IMR-90 (cell line): ENCODE results near the gene SEMA5A. TPM values are rescaled to one million over a fixed set of nuclear protein-coding genes. Genes with fewer than 3 reads are reported as not detected.

Experiments
- ATAC-seq: fragments of 200-7000 bp; cut with Tn5 transposase; 2 replicates; pipeline ENCODE4 v1.9.1; 2020; ENCODE audit warnings: low read depth, mild to moderate bottlenecking, moderate library complexity
- BruUV-seq: library from RNA; stranded (reverse); fragments of 400-500 nt; replicated peaks from 2 replicates; lab custom pipeline; 2021; lab: Mats Ljungman, UMichigan
- CTCF ChIA-PET: fragments of 300-600 bp; formaldehyde crosslinking; extraction: SDS; loops from one replicate; lab custom pipeline; 2021; ENCODE audit warnings: antibody characterized with exemption; lab: Yijun Ruan, JAX
- POLR2A ChIA-PET: fragments of 300-600 bp; sonication (Branson Sonifier 250); formaldehyde crosslinking; loops from one replicate; lab custom pipeline; 2022; ENCODE audit warnings: antibody characterized with exemption; ENCODE audit not compliant: unreplicated experiment; lab: Charles Lee
- DNase-seq: peaks from one replicate; pipeline ENCODE4 v3.0.0; 2013
- H2AFZ ChIP-seq: replicated peaks from 2 replicates; pipeline ENCODE3; 2013; ENCODE audit warnings: low read length, mild to moderate bottlenecking; ENCODE audit not compliant: poor library complexity
- H2AK5ac ChIP-seq: 2 replicates; pipeline ENCODE4 v1.6.1; 2013; ENCODE audit warnings: low read depth, low read length, inconsistent platforms
- H2AK9ac ChIP-seq: replicated peaks from 2 replicates; pipeline ENCODE3; 2013; ENCODE audit warnings: mild to moderate bottlenecking, low read depth, low read length, moderate library complexity; ENCODE audit not compliant: poor library complexity
- H2BK120ac ChIP-seq: 2 replicates; pipeline ENCODE4 v1.6.1; 2013; ENCODE audit warnings: low read depth, low read length, inconsistent platforms
- H2BK15ac ChIP-seq: 3 replicates; pipeline ENCODE4 v1.6.1; 2013; ENCODE audit warnings: low read depth, low read length, inconsistent platforms
- H2BK20ac ChIP-seq: 2 replicates; pipeline ENCODE4 v1.6.1; 2013; ENCODE audit warnings: low read depth, mild to moderate bottlenecking, inconsistent platforms, low read length, moderate library complexity
- H2BK5ac ChIP-seq: 2 replicates; pipeline ENCODE4 v1.6.1; 2013; ENCODE audit warnings: mild to moderate bottlenecking, low read depth, low read length, inconsistent platforms; ENCODE audit not compliant: poor library complexity, severe bottlenecking
- H3K14ac ChIP-seq: replicated peaks from 2 replicates; pipeline ENCODE4 v1.6.1; 2013; ENCODE audit warnings: low read depth, low read length, inconsistent platforms
- H3K18ac ChIP-seq: 2 replicates; pipeline ENCODE4 v1.6.1; 2013; ENCODE audit warnings: low read depth, low read length, control low read depth
- H3K23ac ChIP-seq: 2 replicates; pipeline ENCODE4 v1.6.1; 2013; ENCODE audit warnings: low read depth, low read length, inconsistent platforms
- H3K27ac ChIP-seq: 2 replicates; pipeline ENCODE4 v1.5.1; 2013; ENCODE audit warnings: mild to moderate bottlenecking, control low read depth, low read length; ENCODE audit not compliant: insufficient read depth
- H3K27me3 ChIP-seq: 2 replicates; pipeline ENCODE4 v1.6.1; 2013; ENCODE audit warnings: low read length; ENCODE audit not compliant: control insufficient read depth, insufficient read depth
- H3K36me3 ChIP-seq: 2 replicates; pipeline ENCODE4 v1.6.1; 2013; ENCODE audit warnings: low read length, mixed read lengths; ENCODE audit not compliant: control insufficient read depth, insufficient read depth
- H3K4ac ChIP-seq: 2 replicates; pipeline ENCODE4 v1.6.1; 2013; ENCODE audit warnings: low read depth, low read length, inconsistent platforms
- H3K4me1 ChIP-seq: 2 replicates; pipeline ENCODE4 v1.6.1; 2013; ENCODE audit warnings: low read length, mixed read lengths; ENCODE audit not compliant: control insufficient read depth, insufficient read depth
- H3K4me2 ChIP-seq: 2 replicates; pipeline ENCODE4 v1.6.1; 2013; ENCODE audit warnings: low read depth, mild to moderate bottlenecking, control low read depth, low read length, moderate library complexity
- H3K4me3 ChIP-seq: 2 replicates; pipeline ENCODE4 v1.5.1; 2013; ENCODE audit warnings: low read depth, mild to moderate bottlenecking, control low read depth, low read length, moderate library complexity; ENCODE audit not compliant: insufficient read depth
- H3K56ac ChIP-seq: 2 replicates; pipeline ENCODE4 v1.6.1; 2013; ENCODE audit warnings: low read length, inconsistent platforms; ENCODE audit not compliant: insufficient read depth; ENCODE audit errors: extremely low read depth
- H3K79me1 ChIP-seq, 2 experiments: 2 replicates each; pipeline ENCODE4 v1.6.1; 2013; ENCODE audit warnings: low read length in 2 of 2, inconsistent platforms in 1 of 2, low read depth in 1 of 2
- H3K9ac ChIP-seq: 2 replicates; pipeline ENCODE4 v1.6.1; 2013; ENCODE audit warnings: low read depth, low read length, control low read depth
- H3K9me1 ChIP-seq: 2 replicates; pipeline ENCODE4 v1.6.1; 2013; ENCODE audit warnings: low read length, inconsistent platforms; ENCODE audit not compliant: insufficient read depth
- H3K9me3 ChIP-seq: 2 replicates; pipeline ENCODE4 v1.6.1; 2013; ENCODE audit warnings: low read length; ENCODE audit not compliant: control insufficient read depth, insufficient read depth
- H4K20me1 ChIP-seq: 2 replicates; pipeline ENCODE4 v1.6.1; 2013; ENCODE audit warnings: low read length, inconsistent platforms; ENCODE audit not compliant: insufficient read depth
- H4K5ac ChIP-seq: 2 replicates; pipeline ENCODE4 v1.6.1; 2013; ENCODE audit warnings: mild to moderate bottlenecking, low read depth, low read length, control low read depth
- H4K8ac ChIP-seq, 2 experiments: 2 replicates each; pipeline ENCODE4 v1.6.1; 2013; ENCODE audit warnings: low read depth in 2 of 2, low read length in 2 of 2, control low read depth in 1 of 2, inconsistent platforms in 1 of 2
- H4K91ac ChIP-seq: 2 replicates; pipeline ENCODE4 v1.6.1; 2013; ENCODE audit warnings: low read depth, low read length, inconsistent platforms; ENCODE audit not compliant: insufficient read depth
- POLR2A ChIP-seq: IDR thresholded peaks from 2 replicates; pipeline ENCODE4 v1.6.1; 2012; ENCODE audit warnings: mild to moderate bottlenecking, low read depth, low read length
- dilution Hi-C: fragments of 300-500 bp; cut with HindIII; formaldehyde crosslinking; loops from one replicate; pipeline ENCODE4 v1.14.3; 2018; ENCODE audit warnings: low sequenced_read_pairs; ENCODE audit not compliant: unreplicated experiment
- in situ Hi-C: fragments of 300-500 bp; cut with MboI; formaldehyde crosslinking; loops from 3 replicates; pipeline ENCODE4 v1.14.3; 2019; ENCODE audit warnings: low sequenced_read_pairs, inconsistent platforms, mixed read lengths
- intact Hi-C: fragments of 100-400 bp; cut with micrococcal nuclease; formaldehyde crosslinking; loops from 2 replicates; pipeline ENCODE4 v1.10.0; 2022
- polyA plus RNA-seq, 3 experiments: library from polyadenylated mRNA; depleted of rRNA; stranded (reverse); fragments of >200 nt; gene quantifications; 2 replicates each; pipeline ENCODE4 v1.2.3, GENCODE V29; 2012; ENCODE audit warnings: low replicate concordance in 1 of 3
- total RNA-seq: library from RNA; depleted of rRNA; stranded (reverse); fragments of >200 nt; gene quantifications from 2 replicates; pipeline ENCODE4 v1.2.3, GENCODE V29; 2012

Gene SEMA5A
- total and polyA plus RNA-seq, 2 of the 4 experiments (the other 2 are of a cell fraction): 8.2 to 9.9 TPM

- H3K79me1 ChIP-seq: peaks cover 3 to 12% of the 10 kb centered on the region in 2 experiments; a peak in 1 of 4 replicates
- DNase-seq (no peak), ATAC-seq (no peak)
- no peak overlapping the region for H2AK5ac ChIP-seq
- peaks cover 5% of the 10 kb centered on the region; the same call in 1 of the 2 replicates for H3K9me1 ChIP-seq
- no peak overlapping the region for H4K5ac ChIP-seq
- no peak overlapping the region for H2BK120ac ChIP-seq
- in situ Hi-C loops (no loop called here), intact Hi-C loops (no loop called here), dilution Hi-C loops (no loop called here)
- H4K91ac ChIP-seq: no peak overlapping the region
- no peak overlapping the region for H3K4me2 ChIP-seq
- no peak overlapping the region for H3K56ac ChIP-seq
- ChIA-PET POLR2A (no interaction called here), CTCF (no interaction called here)
- no peak overlapping the region for H3K27ac ChIP-seq
- no peak overlapping the region for H4K8ac ChIP-seq
- H2AFZ ChIP-seq: no peak overlapping the region
- no peaks in the 10 kb centered on the region for H3K36me3 ChIP-seq
- H3K18ac ChIP-seq: no peak overlapping the region
- no peak overlapping the region for H3K4me3 ChIP-seq
- H3K27me3 ChIP-seq: no peaks in the 10 kb centered on the region
- H3K4me1 ChIP-seq: 0 out of 2 replicates have a peak, but pooled peaks cover 2% of the 10 kb centered on the region
- no peak overlapping the region for H3K4ac ChIP-seq
- no peak for TF ChIP-seq POLR2A
- H2BK20ac ChIP-seq: no peak overlapping the region
- H4K20me1 ChIP-seq: no peaks in the 10 kb centered on the region
- H2BK5ac ChIP-seq: no peak overlapping the region
- no peak overlapping the region for H3K9ac ChIP-seq
- BruUV-seq: no TSS peak
- no peak overlapping the region for H2AK9ac ChIP-seq
- H3K9me3 ChIP-seq: no peaks in the 10 kb centered on the region
- no peak overlapping the region for H2BK15ac ChIP-seq
- H3K14ac ChIP-seq: no peak overlapping the region
- no peak overlapping the region for H3K23ac ChIP-seq
Measured at GRCh38 chr5:9307150-9307549, 238.7 kb downstream of the SEMA5A start.
